Superior temporal gyrus (tissue), 1 donor: ENCODE data around the gene SLC28A1.

ENCODE experiments used
- DNase-seq: peaks from one replicate; pipeline ENCODE4 v3.0.0-alpha.2; 2016; ENCODE audit errors: extremely low spot score

The SLC28A1 gene

GRCh38 chr15:84992157-84992944 is 107.9 kb downstream of the SLC28A1 start:
- no peak for DNase-seq
